Jurkat, Clone E6-1 (cell line): ENCODE measurements around the gene MRPL10.
"Not testable (repeated sequence)": the region's sequence is repeated elsewhere in the genome, so short reads cannot be mapped to it uniquely, and the experiment has no call there.

Source experiments
- DNase-seq: peaks from one replicate; pipeline ENCODE4 v3.0.0-alpha.2; 2011; ENCODE audit warnings: low read depth, low spot score
- H3K4me3 ChIP-seq: 2 replicates; pipeline ENCODE4 v1.5.1; 2011; ENCODE audit warnings: mild to moderate bottlenecking, low read length, control low read depth, moderate library complexity

MRPL10 gene

DNA sequence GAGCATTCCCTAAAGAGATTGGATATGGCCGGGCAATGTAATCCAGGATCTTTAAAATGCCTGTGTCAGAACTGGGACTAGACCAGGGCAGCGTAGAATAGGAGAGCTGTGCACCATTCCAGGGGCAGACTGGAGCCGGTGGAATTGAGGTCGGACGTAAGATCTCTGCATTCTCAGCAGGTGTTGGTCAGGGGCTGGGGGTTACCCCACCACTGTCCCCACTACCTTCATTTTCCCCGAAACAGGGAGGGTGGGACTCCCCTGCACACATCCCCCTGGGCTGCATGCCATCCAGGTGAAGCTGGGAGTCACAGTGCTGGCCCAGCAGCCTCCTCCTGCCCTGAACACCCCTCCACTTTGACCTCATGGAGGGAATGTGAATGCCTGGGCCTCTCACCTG, 27.6 kb downstream of the MRPL10 start:
- no peak for DNase-seq
- no peak overlapping the region for H3K4me3 ChIP-seq

- no peak for DNase-seq
- H3K4me3 ChIP-seq: no peak overlapping the region
Observed at GRCh38 chr17:47803201-47803600, 28.1 kb downstream of the MRPL10 start.

DNA sequence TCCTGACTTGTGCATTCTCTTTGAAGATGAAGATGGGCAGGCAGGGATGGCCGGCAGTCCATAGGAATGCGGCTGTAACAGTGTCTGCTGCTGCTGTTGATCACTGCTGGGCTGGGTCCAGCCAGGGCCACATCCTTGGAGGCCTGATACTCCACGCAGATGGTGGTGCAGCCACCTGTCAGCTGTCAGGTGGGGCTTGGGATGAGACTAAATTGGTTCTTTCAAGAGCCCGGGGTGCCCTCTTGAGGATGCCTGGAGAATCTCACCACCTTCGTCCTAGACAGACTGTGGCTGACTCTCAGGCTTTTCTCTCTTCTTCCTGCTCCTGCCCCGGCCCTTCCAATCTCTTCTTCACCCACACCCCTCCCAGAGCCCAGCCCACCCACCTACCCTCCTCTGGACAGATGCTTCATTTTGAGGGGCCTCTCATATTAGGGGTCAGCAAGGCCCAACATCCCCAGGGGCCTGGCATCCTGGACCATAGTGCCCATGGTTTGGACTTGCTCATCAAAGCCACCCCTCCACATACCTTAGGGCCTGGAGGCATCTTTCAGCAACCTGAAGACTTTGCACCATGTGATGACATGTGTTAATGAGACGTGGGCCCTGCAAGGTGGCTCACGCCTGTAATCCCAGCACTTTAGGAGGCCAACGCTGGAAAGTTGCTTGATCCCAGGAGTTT, 28.9 kb downstream of the MRPL10 start:
- H3K4me3 ChIP-seq: no peak overlapping the region
- peak; percentile 58 for DNase-seq

GRCh38 chr17:47801906-47802305, 29.4 kb downstream of the MRPL10 start:
- H3K4me3 ChIP-seq: no peak overlapping the region
- no peak for DNase-seq

DNA sequence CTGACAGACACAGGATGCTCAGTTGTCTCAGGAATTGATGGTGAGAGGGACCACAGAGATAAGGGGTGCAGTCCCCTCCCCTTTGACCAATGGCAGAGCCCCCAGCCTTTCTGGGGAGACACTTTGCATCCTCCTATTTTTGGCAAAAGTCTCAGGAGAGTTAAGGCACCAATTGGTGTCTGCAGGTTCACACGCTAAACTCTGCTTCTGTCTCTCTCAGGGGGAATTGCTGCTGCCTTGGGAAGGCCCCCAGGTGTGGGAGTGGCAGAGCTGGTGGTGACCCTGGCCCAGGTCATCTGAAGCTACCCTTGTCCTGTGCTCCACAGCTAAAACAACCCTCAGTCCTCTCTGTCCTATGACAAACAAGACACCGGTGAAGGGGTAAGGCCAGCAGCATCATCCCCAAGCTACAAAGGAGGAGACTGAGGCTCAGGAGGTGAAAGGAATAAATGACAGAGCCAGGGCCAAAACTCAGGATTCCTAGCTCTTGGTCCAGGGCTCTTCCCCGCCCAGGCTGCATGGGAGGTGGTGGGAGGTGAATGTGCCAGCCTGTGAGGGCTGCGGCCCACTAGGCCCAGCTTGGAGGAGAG, 30.1 kb downstream of the MRPL10 start:
- no peak for DNase-seq
- H3K4me3 ChIP-seq: no peak overlapping the region

DNA sequence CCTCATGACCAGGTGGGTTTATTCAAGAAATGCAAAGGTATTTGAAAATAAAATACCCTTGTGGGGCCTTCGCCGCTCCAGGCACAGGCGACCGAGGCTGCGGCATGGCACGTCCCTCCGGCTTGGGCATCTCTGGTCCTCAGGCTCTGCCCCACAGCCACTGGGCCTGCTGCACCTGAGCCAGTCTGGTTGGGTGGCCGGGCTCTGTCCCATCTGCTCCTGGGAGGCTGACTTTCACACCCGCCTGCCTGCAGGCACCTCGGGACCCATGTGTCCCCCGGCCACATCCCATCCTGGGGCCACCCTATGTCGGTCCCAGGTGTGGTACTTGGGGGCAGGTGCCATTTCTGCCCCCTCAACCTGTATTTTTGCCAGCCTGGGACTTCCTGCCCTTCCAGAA, 30.7 kb downstream of the MRPL10 start:
- H3K4me3 ChIP-seq: no peak overlapping the region
- no peak for DNase-seq

- no peak overlapping the region for H3K4me3 ChIP-seq
- no peak for DNase-seq
Observed at GRCh38 chr17:47797797-47798196, 33.5 kb downstream of the MRPL10 start.

GRCh38 chr17:47792979-47793378, 38.4 kb downstream of the MRPL10 start:
- no peak overlapping the region for H3K4me3 ChIP-seq
- DNase-seq: no peak

DNA sequence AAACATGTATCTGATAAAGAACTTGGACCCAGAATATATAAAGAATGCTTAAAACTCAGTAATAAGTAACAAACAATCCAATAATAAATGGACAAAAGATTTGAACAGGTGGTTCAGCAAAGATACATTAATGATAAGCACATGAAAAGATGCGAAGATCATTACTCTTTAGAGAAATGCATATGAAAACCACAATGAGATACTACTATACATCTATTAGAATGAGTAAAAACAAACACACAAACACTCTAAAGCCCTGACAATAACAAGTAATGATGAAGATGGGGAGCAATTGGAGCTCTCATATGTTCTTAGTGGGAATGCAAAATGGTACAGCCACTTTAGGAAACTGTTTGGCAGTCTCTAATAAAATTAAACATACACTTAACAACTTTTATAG, 38.9 kb downstream of the MRPL10 start:
- no peak overlapping the region for H3K4me3 ChIP-seq
- no peak for DNase-seq

GRCh38 chr17:47791025-47791424, 40.3 kb downstream of the MRPL10 start:
- no peak for DNase-seq
- no peak overlapping the region for H3K4me3 ChIP-seq

- no peak for DNase-seq
- H3K4me3 ChIP-seq: no peak overlapping the region
Observed at GRCh38 chr17:47789611-47790561, 41.5 kb downstream of the MRPL10 start.

- no peak overlapping the region for H3K4me3 ChIP-seq
- peak; percentile 24 for DNase-seq
Observed at GRCh38 chr17:47785538-47786123, 45.7 kb downstream of the MRPL10 start.

- DNase-seq: no peak
- H3K4me3 ChIP-seq: no peak overlapping the region
Observed at GRCh38 chr17:47781397-47781796, 49.9 kb downstream of the MRPL10 start.

GRCh38 chr17:47778184-47778635, 53.1 kb downstream of the MRPL10 start:
- H3K4me3 ChIP-seq: no peak overlapping the region
- DNase-seq: no peak

DNA sequence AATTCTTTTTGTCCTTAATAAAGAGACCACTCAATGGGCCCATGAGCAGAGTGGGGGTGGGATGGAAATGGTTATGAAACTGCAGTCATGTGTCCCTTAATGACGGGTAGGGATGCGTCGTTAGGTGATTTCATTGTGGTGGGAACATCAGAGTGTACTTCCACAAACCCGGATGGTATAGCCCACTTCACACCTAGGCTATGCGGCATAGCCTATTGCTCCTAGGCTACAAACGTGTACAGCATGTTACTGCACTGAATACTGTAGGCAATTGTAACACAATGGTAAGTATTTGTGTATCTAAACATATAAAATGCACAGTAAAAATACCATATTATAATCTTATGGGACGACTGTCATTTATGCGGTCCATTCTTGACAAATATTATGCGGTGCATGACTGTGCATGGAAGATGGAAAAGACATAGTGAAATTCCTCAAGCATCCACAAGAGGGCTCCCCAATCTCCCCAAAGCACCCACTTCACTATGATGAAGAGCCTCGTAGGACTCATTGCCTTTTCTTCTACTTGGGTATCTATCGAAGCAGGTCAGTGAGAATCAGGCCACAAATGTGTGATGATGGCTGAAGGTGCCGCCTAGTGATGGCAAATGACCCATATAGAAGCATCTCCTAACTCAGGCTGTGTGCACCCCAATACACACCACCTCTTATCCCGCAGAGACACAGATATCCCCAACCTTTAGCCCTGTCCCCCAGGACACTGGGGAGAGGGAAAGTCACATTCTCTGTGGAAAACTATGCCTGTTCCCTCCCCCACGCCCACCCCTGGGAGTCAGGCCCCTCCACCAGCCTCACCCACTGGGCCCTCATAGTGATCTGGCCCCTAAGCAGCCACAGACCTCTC, 54.8 kb downstream of the MRPL10 start:
- peak; percentile 37 for DNase-seq
- no peak overlapping the region for H3K4me3 ChIP-seq

- H3K4me3 ChIP-seq: no peak overlapping the region
- DNase-seq: no peak
Observed at GRCh38 chr17:47774987-47775580, 56.3 kb downstream of the MRPL10 start.

GRCh38 chr17:47774331-47774730, 57.0 kb downstream of the MRPL10 start:
- DNase-seq: no peak
- no peak overlapping the region for H3K4me3 ChIP-seq

DNA sequence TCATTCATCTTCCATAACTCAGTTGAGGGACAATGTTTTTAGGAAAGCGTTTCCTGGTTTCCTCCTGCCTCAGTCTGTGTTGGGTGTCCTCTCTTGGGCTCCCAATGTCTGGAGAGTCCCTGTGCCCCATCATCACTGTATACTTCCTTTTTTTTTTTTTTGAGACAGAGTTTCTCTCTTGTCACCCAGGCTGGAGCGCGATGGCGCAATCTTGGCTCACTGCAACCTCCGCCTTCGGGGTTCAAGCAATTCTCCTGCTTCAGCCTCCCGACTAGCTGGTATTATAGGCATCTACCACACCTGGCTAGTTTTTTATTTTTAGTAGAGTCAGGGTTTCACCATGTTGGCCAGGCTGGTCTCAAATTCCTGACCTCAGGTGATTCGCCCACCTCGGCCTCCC, 57.7 kb downstream of the MRPL10 start:
- not testable (repeated sequence) for DNase-seq, H3K4me3 ChIP-seq
